ENCODE data around the gene TLR2.

DNA sequence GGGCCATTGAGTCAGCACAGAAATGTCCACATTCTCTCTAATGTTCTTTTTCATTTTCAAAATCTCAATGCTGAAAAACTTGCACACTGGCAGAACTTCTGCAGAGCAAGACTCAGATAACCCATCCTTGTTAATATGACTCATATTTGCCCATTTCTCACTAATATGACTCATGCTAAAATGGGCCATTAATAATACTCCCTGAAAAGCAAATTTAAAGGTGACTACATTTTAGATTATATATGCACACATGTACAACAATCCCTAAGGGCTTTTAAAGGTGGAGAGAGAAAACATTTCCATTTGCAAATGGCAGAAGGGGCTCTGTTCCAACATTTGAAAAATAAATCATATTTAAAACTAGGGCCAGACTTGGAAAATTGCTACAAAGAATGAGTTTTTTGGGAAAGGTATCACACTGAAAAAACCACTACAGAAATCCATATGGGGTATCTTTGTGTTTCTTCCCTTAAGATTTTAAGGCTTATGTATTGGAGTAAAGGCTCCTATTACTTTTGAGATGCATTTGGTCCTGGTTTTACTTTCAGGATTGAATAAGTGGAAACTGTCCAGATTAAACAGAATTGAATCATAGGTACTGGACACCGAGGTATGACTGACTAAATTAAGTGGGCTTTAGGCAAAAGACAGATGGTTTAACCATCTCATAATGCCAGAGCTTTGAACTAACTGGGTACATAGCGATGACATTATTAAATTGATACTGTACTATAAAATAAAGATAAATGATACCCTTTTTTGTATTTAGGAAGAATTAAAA, 30.0 kb downstream of the TLR2 start:
- TF ChIP-seq GATA2 (IDR thresholded peaks at IDR 0.05; ENCODE audit: low read depth, low read length) (no peak), GATA3 (IDR thresholded peaks at IDR 0.05; ENCODE audit: low read depth, low read length) (no peak)
